ENCODE data around the gene PEDS1.
"Not testable (repeated sequence)": the region's sequence is repeated elsewhere in the genome, so short reads cannot be mapped to it uniquely, and the experiment has no call there.

The PEDS1 gene

DNA sequence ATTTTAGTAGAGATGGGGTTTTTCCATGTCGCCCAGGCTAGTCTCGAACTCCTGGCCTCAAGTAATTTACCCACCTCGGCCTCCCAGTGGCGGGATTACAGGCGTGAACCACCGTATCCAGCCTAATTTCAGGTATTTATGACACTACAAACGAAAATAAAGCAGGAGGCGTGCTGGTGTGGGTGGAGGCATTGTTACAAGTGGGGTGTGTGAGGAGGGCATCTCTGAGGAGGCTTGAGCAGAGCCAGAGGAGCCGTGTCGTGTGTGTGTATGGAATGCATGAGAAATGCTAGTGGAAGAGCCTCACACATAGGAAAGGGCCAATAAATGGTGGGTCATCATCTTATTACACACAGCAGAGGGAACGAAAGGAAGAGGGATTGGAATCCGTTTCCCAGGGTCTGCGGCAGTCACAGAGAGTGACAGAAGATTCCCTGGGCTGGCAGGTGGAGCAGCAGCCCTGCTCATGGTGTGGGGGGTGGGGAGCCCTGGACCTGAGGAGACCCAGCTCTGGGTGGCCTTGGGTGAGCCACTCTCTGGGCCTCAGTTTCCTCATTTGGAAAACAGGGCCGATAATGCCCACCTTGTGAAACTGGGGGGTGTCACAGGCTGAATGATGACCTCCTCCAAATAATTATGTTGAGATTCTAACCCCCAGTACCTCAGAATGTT, 17.2 kb upstream of the PEDS1 start:
- no peak overlapping the region for H3K27ac ChIP-seq
- no peaks in the 10 kb centered on the region for H3K27me3 ChIP-seq (ENCODE audit: insufficient read depth, low read depth, severe bottlenecking)
- no peak for DNase-seq
- TF ChIP-seq, protein P1, sequence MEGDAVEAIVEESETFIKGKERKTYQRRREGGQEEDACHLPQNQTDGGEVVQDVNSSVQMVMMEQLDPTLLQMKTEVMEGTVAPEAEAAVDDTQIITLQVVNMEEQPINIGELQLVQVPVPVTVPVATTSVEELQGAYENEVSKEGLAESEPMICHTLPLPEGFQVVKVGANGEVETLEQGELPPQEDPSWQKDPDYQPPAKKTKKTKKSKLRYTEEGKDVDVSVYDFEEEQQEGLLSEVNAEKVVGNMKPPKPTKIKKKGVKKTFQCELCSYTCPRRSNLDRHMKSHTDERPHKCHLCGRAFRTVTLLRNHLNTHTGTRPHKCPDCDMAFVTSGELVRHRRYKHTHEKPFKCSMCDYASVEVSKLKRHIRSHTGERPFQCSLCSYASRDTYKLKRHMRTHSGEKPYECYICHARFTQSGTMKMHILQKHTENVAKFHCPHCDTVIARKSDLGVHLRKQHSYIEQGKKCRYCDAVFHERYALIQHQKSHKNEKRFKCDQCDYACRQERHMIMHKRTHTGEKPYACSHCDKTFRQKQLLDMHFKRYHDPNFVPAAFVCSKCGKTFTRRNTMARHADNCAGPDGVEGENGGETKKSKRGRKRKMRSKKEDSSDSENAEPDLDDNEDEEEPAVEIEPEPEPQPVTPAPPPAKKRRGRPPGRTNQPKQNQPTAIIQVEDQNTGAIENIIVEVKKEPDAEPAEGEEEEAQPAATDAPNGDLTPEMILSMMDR (IDR thresholded peaks at IDR 0.05; ENCODE audit: low read depth, low read length) = no peak
- no peak overlapping the region for H3K4me3 ChIP-seq (ENCODE audit: low read depth, low read length)
- no peaks in the 10 kb centered on the region for H3K36me3 ChIP-seq
- H3K9me3 ChIP-seq (ENCODE audit: severe bottlenecking) = peaks cover 4% of the 10 kb centered on the region

DNA sequence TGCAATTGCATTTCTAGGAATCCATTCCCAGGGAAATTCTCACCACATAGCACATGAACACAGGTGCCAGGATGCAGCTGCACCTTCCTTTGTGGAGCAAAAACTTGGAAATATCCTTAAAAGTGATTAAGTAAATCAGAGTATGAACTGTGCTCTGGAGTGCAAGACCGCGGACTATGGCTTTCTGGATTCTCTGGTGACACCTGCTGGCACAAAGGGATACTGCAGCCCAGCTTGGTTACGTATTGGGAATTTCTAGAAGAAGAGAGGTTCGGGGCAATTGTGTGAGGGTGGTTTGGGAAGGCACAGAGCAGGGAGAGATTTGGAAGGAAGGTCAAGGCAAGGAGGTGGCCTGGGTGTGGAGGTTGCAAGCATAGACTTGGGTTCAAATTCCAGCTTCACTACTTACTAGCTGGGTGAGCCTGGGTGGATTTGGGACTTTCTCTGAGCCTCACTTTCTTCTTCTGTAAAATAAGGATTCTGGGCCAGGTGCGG, 15.9 kb upstream of the PEDS1 start:
- Histone ChIP-seq H3K27ac (no peak overlapping the region), H3K27me3 (ENCODE audit: insufficient read depth, low read depth, severe bottlenecking) (no peaks in the 10 kb centered on the region), H3K9me3 (ENCODE audit: severe bottlenecking) (peaks cover 4% of the 10 kb centered on the region), H3K4me3 (ENCODE audit: low read depth, low read length) (no peak overlapping the region), H3K36me3 (no peaks in the 10 kb centered on the region)
- TF ChIP-seq, protein P1 (IDR thresholded peaks at IDR 0.05; ENCODE audit: low read depth, low read length) = peak; percentile 80
- peak; percentile 70 for DNase-seq

GRCh38 chr20:50165684-50166554, 12.4 kb upstream of the PEDS1 start:
- TF ChIP-seq, protein P1 (IDR thresholded peaks at IDR 0.05; ENCODE audit: low read depth, low read length) = 0 out of 2 replicates have a peak, but pooled peaks have one; percentile 3
- Histone ChIP-seq H3K9me3 (ENCODE audit: severe bottlenecking) (peaks cover 4% of the 10 kb centered on the region), H3K4me3 (ENCODE audit: low read depth, low read length) (peak overlapping the region; percentile 24), H3K27ac (peak overlapping the region; percentile 29; the same call in 1 of the 2 replicates), H3K36me3 (no peaks in the 10 kb centered on the region), H3K27me3 (ENCODE audit: insufficient read depth, low read depth, severe bottlenecking) (no peaks in the 10 kb centered on the region)
- peak; percentile 92 for DNase-seq

GRCh38 chr20:50163570-50164317, 10.2 kb upstream of the PEDS1 start:
- no peaks in the 10 kb centered on the region for H3K36me3 ChIP-seq
- no peaks in the 10 kb centered on the region for H3K27me3 ChIP-seq (ENCODE audit: insufficient read depth, low read depth, severe bottlenecking)
- no peak for DNase-seq
- no peak overlapping the region for H3K27ac ChIP-seq
- TF ChIP-seq, protein P1 (IDR thresholded peaks at IDR 0.05; ENCODE audit: low read depth, low read length) = no peak
- no peak overlapping the region for H3K4me3 ChIP-seq (ENCODE audit: low read depth, low read length)
- H3K9me3 ChIP-seq (ENCODE audit: severe bottlenecking) = no peaks in the 10 kb centered on the region

GRCh38 chr20:50161494-50161893, 8.0 kb upstream of the PEDS1 start:
- H3K36me3 ChIP-seq; H3K9me3 ChIP-seq (ENCODE audit: severe bottlenecking); DNase-seq; H3K27me3 ChIP-seq (ENCODE audit: insufficient read depth, low read depth, severe bottlenecking); H3K4me3 ChIP-seq (ENCODE audit: low read depth, low read length); H3K27ac ChIP-seq: not testable (repeated sequence)

- Histone ChIP-seq H3K9me3 (ENCODE audit: severe bottlenecking) (no peaks in the 10 kb centered on the region), H3K27me3 (ENCODE audit: insufficient read depth, low read depth, severe bottlenecking) (no peaks in the 10 kb centered on the region), H3K4me3 (ENCODE audit: low read depth, low read length) (peak overlapping the region; percentile 80), H3K27ac (peak overlapping the region; percentile 73), H3K36me3 (peaks cover 6% of the 10 kb centered on the region)
- no peak for DNase-seq
- TF ChIP-seq, protein P1 (IDR thresholded peaks at IDR 0.05; ENCODE audit: low read depth, low read length) = no peak
Observed at GRCh38 chr20:50153153-50153499, 397 bp downstream of the PEDS1 start.
